ENCODE data around the gene CHAMP1.

CHAMP1 gene

DNA sequence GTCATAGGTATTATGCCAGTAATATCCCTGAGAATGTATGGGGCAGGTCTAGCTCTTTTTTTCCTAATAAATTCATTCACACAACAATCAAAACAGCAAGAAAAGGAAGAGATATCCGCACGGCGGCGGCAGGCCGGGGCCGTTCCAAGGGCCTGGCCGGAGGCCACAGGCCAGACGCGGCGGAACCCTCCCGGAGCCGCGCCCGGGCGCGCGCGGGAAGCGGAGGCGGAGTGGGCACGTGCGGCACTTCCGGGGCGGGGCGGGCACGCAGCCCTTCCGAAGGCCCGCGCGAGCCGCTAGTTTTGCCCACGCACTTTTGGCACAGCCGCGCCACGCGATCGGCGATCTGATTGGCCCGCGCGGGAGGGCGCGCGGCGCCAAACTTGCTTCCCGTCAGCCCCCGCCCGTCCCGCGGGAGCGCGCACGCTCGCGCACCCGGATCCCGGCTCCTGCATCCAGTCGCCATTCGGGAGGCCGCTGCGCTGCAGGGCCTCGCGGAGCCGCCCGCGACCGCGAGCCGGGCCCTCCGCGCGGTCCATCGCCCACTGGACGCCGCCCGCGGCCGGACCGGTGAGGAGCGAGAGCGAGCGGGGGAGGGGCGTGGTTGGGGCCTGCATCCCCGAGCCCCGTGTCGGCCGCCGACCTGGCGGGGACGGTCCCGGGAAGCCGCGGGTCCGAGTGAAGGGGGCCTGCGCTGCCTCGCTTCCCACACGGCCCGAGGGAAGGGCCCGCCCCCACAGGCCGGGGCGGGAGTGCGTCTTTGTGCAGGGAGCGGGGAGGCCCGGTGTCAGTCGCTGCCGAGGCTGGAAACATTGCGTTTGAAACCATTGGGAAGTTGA lies at the start of gene CHAMP1:
CHAMP1 (plus strand) TSS at position 430 of the 839 bp plus-strand sequence. CDS start 9,340 bp downstream, outside the sequence.
- DNase-seq (ENCODE audit: low spot score), result peak; percentile 93

GRCh38 chr13:114264886-114265611 lies 49.3 kb upstream of the CHAMP1 start:
- DNase-seq (ENCODE audit: low spot score), result no peak

DNA sequence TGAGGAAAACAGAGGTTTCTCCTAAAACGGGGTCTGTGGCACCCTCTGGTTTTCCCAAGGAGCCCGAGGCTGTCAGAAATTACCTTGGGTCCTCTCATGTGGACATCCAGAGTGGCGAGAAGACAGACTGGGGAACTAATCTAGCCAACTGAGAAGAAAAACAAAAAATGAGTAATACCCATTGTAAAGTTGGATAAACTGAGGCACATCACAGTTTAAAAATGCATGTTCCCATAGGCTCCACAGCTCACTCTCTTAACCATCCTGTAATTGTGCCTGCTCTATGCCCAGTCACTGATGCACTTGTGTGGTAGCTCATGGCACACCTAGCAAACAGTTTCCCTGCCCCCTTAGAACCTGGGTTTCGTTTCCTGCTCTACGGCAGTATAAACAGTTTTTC lies 48.1 kb upstream of the CHAMP1 start:
- no peak for DNase-seq (ENCODE audit: low spot score)

DNA sequence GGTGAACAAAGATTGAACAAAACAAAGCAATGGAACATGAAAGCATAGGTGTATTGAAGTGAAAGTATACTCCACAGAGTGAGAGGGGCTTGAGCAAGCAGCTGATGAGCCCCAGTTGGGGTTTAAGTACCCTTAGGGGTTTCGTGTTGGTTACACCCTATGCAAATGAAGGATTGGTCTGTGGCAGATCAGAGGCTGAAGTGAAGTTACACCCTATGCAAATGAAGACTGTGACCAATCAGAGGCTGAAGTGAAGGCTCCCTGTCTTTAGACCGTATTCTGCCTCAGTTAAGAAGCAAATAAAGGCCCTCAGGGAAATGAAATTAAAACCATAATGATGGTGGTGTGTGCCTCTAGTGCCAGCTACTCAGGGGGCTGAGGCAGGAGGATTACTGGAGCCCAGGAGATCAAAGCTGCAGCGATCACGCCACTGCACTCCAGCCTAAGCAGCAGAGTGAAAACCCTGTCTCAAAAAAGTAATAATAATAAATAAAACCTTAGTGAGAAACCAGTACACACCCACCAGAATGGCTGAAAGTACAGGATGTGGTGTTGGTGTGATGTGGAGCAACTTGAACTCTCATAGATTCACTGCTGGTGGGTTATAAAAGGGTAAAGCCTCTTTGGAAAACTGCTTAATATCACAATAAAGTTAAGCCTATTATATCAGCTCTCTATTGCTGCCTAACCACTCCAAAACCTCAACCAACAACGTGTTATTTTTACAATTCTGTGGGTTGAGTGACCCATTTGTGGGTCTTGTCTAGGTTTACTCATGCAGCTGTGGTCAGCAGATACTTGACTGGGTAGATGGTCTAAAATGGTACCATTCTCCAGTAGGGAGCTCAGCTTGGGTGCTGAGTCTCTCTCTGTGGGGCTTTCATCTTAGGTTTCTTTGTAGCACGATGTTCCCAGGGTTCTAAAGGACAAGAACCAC lies 45.7 kb upstream of the CHAMP1 start:
- DNase-seq (ENCODE audit: low spot score), result no peak

DNA sequence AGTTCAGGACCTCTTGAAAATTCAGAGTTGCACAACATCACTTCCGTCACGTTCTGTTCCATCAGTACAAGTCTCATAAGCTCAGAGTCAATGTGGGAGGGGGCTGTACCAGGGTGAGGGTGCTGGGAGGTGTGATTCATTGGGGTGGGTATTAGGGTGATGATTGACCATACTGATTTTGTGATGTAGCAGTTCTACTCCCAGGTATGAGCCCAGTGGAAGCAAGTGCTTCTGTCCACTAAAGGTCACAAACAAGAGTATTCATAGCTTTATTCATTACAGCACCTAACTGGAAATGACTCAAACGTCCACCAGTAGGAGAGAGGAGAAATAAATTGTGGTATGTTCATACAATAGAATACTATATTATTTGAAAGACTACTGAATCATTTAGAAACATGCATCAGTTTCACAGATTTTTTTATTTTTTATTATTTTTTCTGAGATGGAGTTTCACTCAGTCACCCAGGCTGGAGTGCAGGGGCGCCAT lies 45.0 kb upstream of the CHAMP1 start:
- DNase-seq (ENCODE audit: low spot score), result no peak

GRCh38 chr13:114272977-114273376 lies 41.3 kb upstream of the CHAMP1 start:
- DNase-seq (ENCODE audit: low spot score), result no peak

- no peak for DNase-seq (ENCODE audit: low spot score)
Measured at GRCh38 chr13:114275304-114275703, 39.0 kb upstream of the CHAMP1 start.

DNA sequence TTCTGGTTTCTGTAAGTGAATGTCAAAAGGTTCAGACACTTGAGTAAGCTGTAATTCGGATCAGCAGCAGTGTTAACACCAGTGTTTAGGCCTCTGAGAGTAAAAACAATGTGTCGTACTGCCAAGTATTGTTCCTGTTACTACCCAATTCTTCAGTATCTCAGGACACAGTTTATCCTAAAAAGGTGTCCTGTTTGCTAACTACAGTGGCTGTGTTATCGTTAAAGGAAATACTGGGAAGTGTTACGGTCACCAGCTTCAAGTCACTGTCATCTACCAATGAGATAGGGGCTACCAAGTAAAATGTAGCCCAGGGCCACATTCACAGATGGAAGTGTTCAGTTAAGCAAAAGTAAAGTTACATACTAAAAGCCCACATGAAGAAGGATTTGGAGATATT lies 35.2 kb upstream of the CHAMP1 start:
- DNase-seq (ENCODE audit: low spot score), result no peak

DNA sequence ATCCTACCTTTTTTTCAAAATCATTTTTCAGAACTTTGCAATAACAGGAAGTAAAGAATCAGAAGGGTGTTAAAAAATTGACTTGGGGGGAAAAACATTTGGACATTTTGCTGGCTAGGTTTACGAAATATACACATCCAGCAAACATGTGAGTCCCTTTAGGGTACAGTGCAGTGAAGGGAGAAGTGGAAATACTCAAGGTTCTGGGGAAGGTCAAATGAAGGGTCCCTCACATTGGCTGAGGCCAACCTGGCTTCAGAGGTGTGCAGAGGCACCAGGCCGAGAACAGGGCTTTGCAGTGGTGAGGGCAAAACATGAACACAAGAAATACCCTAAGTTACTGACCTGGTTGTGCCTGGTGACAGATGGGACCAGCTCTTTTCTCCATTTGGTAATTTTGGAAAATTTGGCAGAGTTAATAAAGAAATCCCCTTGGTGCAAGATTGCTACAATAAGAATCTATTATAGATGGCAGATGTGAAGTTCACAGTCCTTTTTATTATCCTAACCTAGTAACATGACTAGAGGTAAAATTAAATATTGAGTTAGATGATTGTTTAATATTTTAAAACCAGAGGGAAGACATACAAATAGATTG lies 34.4 kb upstream of the CHAMP1 start:
- no peak for DNase-seq (ENCODE audit: low spot score)

- peak; percentile 92 for DNase-seq (ENCODE audit: low spot score)
Measured at GRCh38 chr13:114281351-114282040, 32.8 kb upstream of the CHAMP1 start, which contains the start of gene UPF3A. Gene UPF3A (plus strand): TSS chr13:114281601. CDS start chr13:114281640, 39 bp downstream.

DNA sequence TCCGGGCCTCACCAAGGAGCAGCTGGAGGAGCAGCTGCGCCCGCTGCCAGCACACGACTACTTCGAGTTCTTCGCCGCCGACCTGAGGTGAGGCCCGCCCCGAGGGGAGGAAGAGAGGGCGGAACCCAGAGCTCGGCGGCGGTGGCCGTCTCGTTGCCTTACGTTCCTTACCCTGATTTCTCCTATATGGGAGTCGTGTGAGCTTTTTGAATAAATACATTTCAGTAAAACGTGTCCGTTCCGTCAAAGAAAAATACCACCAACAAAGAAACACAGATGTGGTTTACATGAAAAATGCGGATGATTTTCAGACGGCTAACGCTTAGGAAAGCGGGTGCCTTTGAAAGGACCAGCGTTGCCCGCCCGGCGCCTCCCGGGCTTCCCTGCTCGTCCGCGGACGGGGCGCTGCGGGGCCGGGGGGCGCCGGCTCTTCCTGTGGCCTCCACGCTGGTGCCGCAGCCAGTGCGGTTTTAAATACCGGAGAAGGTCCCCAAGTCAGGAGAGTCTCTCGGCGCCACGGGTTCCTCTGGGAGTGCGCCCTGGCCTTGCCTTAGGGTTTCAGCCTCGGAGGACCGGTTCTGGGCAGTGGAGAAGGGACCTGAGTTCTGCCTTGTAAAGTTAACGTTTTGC lies 32.1 kb upstream of the CHAMP1 start:
- peak; percentile 65 for DNase-seq (ENCODE audit: low spot score)

DNA sequence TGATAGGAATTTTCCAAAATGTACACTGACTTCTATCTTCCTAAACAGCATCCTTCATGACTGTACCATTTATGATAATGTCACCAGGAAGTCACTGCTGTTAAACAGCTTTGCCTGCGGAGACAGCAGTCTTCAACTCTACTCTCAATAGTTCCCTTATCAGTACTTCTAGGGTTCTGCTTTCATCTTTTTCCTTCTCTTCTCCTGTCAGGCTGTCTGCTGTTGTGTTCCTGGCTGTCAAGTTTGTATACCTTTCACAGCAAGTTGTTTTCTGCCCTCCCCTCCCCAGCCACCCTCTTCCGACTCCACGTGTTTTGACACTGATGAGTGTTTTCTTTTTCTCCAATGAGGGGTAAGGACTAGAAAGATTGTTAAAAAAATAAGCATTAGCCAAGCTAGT lies 30.7 kb upstream of the CHAMP1 start:
- no peak for DNase-seq (ENCODE audit: low spot score)

- no peak for DNase-seq (ENCODE audit: low spot score)
Measured at GRCh38 chr13:114284680-114285079, 29.6 kb upstream of the CHAMP1 start.

DNA sequence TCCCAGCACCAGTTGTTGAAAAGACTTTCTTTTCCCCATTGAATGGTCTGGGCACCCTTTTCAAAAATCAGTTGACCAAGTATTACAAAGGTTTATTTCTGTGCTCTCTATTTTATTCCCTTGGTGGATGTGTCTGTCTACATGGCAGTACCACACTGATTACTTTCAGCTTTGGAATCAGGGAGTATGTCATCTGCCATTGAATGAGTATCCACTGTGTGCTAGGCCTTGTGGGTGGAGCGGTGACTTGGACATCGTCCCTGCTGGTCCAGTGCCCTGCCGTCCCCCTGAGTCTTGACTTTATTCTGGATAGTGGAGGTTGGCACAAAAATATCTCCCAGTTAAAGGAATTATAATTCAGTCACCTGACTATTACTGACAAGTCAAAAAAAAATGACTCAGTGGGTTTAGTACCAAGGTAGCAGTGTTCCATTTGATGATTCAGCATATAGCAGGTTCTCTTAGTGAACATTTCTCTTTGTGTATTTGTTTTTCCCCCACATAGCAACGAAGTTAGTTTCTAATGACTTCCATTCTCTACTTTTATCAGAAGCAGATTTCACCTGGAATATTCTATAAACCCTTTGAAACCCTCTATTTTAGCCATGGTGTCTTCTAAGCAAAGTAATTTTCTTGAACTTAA lies 29.0 kb upstream of the CHAMP1 start:
- no peak for DNase-seq (ENCODE audit: low spot score)

DNA sequence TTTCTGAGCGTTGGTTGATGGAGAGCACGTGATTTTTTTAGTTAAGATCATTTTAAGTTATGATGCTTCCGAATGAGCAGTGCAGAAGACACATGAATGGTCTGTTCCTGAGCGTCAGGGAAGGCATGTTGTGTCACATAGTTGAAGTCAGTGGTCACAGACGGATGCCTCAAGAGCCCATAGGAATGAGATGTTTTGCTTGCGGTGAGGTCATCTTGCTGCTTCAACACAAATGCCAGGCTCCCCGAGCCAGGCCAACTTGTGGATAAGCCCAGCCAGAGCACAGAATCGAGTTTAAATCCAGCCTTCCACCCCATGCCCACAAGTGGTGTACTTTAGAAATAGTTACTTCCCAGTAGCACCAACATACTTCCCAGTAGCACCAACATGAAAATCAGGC lies 27.5 kb upstream of the CHAMP1 start:
- no peak for DNase-seq (ENCODE audit: low spot score)

- DNase-seq (ENCODE audit: low spot score), result no peak
Measured at GRCh38 chr13:114288157-114288591, 26.1 kb upstream of the CHAMP1 start.

DNA sequence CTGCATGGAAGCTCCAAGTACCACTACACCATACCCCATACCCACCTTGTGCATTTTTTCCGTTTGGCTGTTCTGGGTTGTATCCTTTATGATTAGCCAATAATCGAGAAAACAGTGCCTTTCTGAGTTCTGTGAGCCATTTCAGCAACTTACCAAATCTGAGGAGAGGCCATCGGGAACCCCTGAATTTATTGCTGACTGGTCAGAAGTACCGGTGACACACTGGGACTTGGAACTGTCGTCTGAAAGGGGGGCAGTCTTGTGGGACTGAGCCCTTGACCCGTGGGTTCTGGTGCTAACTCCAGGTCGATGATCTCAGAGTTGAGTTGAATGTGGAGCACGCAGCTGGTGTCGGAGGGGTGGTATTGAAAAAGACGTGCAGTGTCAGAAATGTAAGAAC lies 17.9 kb upstream of the CHAMP1 start:
- DNase-seq (ENCODE audit: low spot score), result no peak

DNA sequence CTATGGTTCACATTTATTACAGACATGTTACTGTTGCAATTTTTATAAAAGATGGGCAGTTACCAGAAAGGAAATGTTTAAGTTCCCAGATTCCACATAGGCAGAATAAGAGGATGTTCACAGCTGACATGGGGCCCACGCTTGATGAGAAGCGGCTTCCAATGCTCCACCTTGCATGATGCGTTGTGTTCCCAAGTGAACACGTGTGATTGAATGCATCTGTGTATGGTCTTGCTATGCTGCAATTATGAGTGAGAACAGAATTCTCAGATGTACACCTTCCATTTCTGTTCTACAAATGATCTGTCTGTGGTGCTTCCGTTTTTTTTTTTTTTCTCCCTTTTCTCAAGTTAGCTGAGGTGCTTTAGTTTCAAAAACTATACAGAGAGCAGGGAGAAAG lies 17.4 kb upstream of the CHAMP1 start:
- no peak for DNase-seq (ENCODE audit: low spot score)

DNA sequence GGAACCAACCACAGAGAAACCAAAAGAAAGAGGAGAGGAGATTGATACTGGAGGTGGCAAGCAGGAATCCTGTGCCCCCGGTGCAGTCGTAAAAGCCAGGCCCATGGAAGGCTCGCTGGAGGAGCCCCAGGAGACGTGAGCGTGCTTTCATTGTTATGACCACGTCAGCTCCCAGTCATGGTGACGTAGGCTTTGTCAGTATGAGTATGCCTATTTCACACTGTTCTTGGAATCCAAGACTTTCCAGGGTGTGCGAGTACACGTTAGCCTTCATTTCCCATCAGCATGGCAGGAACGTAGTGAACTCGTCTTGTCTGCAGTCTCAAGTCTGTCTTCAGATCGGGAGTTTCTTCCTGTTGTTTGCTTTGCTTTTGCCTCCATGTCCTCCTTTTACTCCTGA lies 15.4 kb upstream of the CHAMP1 start:
- DNase-seq (ENCODE audit: low spot score), result no peak
